Skeletal muscle tissue (tissue), 4 donors: ENCODE results near the gene TRPC1. TPM values are rescaled to one million over a fixed set of nuclear protein-coding genes. Genes with fewer than 3 reads are reported as not detected.
"Not testable (repeated sequence)": the region's sequence is repeated elsewhere in the genome, so short reads cannot be mapped to it uniquely, and the experiment has no call there.

Experiments used
- H3K27ac ChIP-seq: one replicate; pipeline ENCODE4 v1.7.0; 2013; ENCODE audit warnings: mild to moderate bottlenecking, low read depth, low read length, inconsistent platforms
- H3K27me3 ChIP-seq, 3 donors: one replicate each; pipeline ENCODE4 v1.7.0; 2013; ENCODE audit warnings: low read length in 3 of 3; ENCODE audit not compliant: control insufficient read depth in 3 of 3, insufficient read depth in 3 of 3
- H3K36me3 ChIP-seq, 3 donors: one replicate each; pipeline ENCODE4 v1.7.0; 2013; ENCODE audit warnings: low read length in 3 of 3; ENCODE audit not compliant: control insufficient read depth in 3 of 3, insufficient read depth in 3 of 3
- H3K4me1 ChIP-seq, 3 donors: one replicate each; pipeline ENCODE4 v1.7.0; 2013; ENCODE audit warnings: low read length in 3 of 3, mild to moderate bottlenecking in 3 of 3; ENCODE audit not compliant: control insufficient read depth in 3 of 3, insufficient read depth in 3 of 3
- H3K4me3 ChIP-seq, 3 donors: one replicate each; pipeline ENCODE4 v1.7.0; 2013; ENCODE audit warnings: low read length in 3 of 3
- H3K9ac ChIP-seq, 3 donors: one replicate each; pipeline ENCODE4 v1.7.0; 2013; ENCODE audit warnings: low read length in 3 of 3, mild to moderate bottlenecking in 3 of 3, moderate library complexity in 2 of 3, low read depth in 1 of 3
- H3K9me3 ChIP-seq, 3 donors: one replicate each; pipeline ENCODE4 v1.7.0; 2013; ENCODE audit warnings: low read length in 3 of 3; ENCODE audit not compliant: control insufficient read depth in 3 of 3
- total RNA-seq: library from RNA; depleted of rRNA; stranded (reverse); fragments of >200 nt; gene quantifications from one replicate; pipeline ENCODE4 v1.2.3, GENCODE V29; 2014
- donor health status: Osteomylitis.

TRPC1 gene
- total RNA-seq, 1 donor from 2014 or later = 32.9 TPM

DNA sequence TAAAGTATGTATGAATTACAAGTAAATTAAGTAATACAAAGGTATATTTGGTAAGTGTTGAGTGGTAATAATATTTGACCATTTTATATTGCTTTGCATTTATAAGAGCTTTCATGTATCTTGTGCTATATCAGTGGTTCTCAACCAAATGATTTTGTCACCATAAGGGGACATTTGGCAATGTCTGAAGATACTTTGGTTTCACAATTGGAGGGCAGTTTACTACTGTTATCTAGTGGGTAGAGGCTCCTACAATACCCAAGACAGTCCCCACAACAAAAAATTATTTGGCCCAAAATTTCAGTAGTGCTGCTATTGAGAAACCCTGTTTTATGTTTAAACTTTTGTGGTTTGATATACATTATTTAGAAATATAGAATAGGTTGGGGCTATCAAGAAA, 14.6 kb downstream of the TRPC1 start:
- Histone ChIP-seq H3K4me1 (no peaks in the 10 kb centered on the region), H3K36me3 (no peaks in the 10 kb centered on the region), H3K27me3 (no peaks in the 10 kb centered on the region), H3K9me3 (peaks cover 0 to 1% (median 0%) of the 10 kb centered on the region in 3 donors), H3K27ac (no peak overlapping the region), H3K9ac (no peak overlapping the region), H3K4me3 (no peak overlapping the region)

DNA sequence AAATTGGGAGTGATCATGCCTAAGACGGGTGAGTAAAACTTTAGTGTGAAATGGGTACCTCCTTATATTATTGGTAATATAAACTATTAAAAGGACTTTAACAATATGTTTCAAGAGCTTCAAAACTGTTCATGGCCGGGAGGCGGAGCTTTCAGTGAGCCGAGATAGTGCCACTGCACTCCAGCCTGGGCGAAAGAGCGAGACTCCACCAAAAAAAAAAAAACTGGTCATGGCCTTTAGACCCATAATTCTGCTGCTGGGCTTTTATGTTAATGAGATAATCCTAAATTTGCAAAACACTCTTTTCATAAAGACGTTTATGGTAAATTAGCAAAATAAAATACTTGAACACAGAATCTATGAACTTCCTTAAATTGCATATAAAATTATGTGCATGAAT, 22.8 kb downstream of the TRPC1 start:
- no peaks in the 10 kb centered on the region for H3K4me1 ChIP-seq
- no peak overlapping the region for H3K9ac ChIP-seq
- no peak overlapping the region for H3K27ac ChIP-seq
- no peaks in the 10 kb centered on the region for H3K27me3 ChIP-seq
- no peak overlapping the region for H3K4me3 ChIP-seq
- H3K36me3 ChIP-seq = no peaks in the 10 kb centered on the region
- H3K9me3 ChIP-seq = peaks cover 0 to 2% (median 0%) of the 10 kb centered on the region in 3 donors

DNA sequence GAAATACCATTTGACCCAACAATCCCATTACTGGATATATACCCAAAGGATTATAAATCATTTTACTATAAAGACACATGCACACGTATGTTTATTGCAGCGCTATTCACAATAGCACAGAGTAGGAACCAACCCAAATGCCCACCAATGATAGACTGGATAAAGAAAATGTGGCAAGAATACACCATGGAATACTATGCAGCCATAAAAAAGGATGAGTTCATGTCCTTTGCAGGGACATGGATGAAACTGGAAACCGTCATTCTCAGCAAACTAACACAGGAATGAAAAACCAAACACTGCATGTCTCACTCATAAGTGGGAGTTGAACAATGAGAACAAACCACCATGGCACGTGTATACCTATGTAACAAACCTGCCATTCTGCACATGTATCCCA, 26.7 kb downstream of the TRPC1 start:
- H3K9me3 ChIP-seq, H3K36me3 ChIP-seq, H3K27ac ChIP-seq, H3K27me3 ChIP-seq, H3K9ac ChIP-seq, H3K4me1 ChIP-seq, H3K4me3 ChIP-seq: not testable (repeated sequence)

DNA sequence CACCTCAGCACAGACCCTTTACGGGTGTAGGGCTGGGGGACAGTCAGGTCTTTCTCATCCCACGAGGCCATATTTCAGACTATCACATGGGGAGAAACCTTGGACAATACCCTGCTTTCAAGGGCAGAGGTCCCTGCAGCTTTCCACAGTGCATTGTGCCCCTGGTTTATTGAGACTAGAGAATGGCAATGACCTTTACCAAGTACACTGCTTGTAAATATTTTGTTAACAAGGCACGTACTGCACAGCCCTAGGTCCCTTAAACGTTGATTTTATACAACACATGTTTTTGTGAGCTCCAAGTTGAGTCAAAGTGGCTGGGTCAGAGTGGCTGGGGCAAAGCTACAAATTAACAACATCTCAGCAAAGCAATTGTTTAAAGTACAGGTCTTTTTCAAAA, 28.8 kb downstream of the TRPC1 start:
- not testable (repeated sequence) for H3K4me3 ChIP-seq, H3K9me3 ChIP-seq, H3K4me1 ChIP-seq, H3K27ac ChIP-seq, H3K36me3 ChIP-seq, H3K9ac ChIP-seq, H3K27me3 ChIP-seq

DNA sequence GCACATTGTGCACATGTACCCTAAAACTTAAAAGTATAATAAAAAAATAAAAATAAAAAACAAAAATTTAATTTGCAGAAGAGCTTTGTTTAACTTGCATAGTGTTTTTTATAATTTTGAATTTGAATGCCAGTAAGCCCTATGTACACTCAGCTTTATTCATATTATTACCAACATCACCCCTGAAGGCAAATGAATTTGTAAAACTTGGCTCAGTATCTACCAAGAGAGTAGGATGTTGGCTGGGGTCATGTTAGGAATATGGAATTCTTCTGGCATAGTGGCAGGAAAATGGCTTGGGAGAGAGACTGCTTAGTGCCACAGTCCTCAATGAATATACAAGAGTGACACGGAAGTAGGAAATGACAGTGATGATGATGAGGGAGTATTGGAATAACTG, 30.7 kb downstream of the TRPC1 start:
- no peak overlapping the region for H3K4me3 ChIP-seq
- H3K4me1 ChIP-seq = no peaks in the 10 kb centered on the region
- no peak overlapping the region for H3K9ac ChIP-seq
- H3K27me3 ChIP-seq = no peaks in the 10 kb centered on the region
- no peak overlapping the region for H3K27ac ChIP-seq
- peaks cover 0 to 2% (median 0%) of the 10 kb centered on the region in 3 donors for H3K9me3 ChIP-seq
- no peaks in the 10 kb centered on the region for H3K36me3 ChIP-seq

DNA sequence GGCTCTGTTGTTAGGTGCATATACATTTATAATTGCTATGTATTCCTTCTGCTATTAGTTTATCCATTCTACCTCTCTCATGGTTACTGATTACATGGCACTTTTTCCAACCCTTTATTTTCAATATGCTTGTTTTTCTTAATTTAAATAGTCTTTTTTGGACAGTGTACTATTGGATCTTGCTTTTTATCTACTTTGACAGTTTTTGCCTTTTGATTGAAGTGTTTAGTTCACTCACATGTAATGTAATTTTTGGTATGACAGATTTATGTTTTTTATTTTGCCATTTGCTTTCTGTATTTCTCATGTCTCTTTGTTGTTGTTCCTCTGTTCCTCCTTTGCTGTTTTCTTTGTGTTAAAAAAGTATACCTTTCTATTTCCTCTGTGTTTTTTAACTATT, 44.5 kb downstream of the TRPC1 start:
- no peaks in the 10 kb centered on the region for H3K4me1 ChIP-seq
- no peak overlapping the region for H3K27ac ChIP-seq
- no peaks in the 10 kb centered on the region for H3K27me3 ChIP-seq
- H3K36me3 ChIP-seq = peaks cover 0 to 2% (median 0%) of the 10 kb centered on the region in 3 donors
- H3K9ac ChIP-seq = no peak overlapping the region
- no peak overlapping the region for H3K4me3 ChIP-seq
- H3K9me3 ChIP-seq = peaks cover 0 to 3% (median 0%) of the 10 kb centered on the region in 3 donors

DNA sequence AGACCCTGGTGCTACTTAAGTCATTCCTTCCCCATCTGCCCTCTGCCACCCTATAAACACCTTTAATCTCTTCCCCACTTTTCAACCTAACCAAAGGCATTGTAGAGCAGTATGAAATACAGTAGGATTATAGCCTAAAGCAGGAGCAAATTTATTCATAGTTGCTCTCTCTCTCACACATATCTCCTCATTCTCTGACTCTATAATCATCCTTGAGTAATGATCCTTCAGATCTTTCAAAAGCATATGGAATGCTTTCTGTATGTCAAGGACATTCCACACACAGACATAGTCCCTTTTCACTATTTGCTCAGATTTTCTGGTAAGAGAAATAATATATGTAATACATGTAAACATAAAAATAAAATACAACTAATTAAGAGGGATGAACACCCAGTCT, 54.1 kb downstream of the TRPC1 start:
- H3K4me3 ChIP-seq = no peak overlapping the region
- no peak overlapping the region for H3K9ac ChIP-seq
- H3K4me1 ChIP-seq = no peaks in the 10 kb centered on the region
- H3K27me3 ChIP-seq = no peaks in the 10 kb centered on the region
- H3K9me3 ChIP-seq = peaks cover 0 to 2% (median 0%) of the 10 kb centered on the region in 3 donors
- no peak overlapping the region for H3K27ac ChIP-seq
- peaks cover 0 to 3% (median 2%) of the 10 kb centered on the region in 3 donors for H3K36me3 ChIP-seq

DNA sequence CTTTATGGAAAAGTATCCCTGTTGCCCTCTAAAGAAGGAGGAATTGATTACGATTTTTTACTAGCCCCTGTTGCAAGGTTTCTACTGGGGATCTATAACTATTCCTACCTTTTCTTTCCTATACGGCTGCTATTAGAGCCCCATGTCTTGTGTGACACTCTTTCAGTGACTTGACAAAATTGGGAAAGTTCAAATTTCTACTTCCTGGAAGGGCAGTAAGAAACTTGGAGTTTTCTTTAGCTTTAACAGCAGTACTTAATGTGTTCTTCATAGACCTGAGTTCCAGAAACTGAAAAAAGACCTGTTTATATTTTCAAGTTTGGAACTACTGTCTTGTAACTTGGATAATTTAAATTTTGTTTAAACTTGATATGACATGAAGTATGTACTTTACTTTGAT, 54.7 kb downstream of the TRPC1 start:
- Histone ChIP-seq H3K27me3 (no peaks in the 10 kb centered on the region), H3K4me3 (no peak overlapping the region), H3K9ac (no peak overlapping the region), H3K9me3 (peaks cover 0 to 2% (median 0%) of the 10 kb centered on the region in 3 donors), H3K27ac (no peak overlapping the region), H3K4me1 (no peaks in the 10 kb centered on the region), H3K36me3 (peaks cover 0 to 3% (median 2%) of the 10 kb centered on the region in 3 donors)

DNA sequence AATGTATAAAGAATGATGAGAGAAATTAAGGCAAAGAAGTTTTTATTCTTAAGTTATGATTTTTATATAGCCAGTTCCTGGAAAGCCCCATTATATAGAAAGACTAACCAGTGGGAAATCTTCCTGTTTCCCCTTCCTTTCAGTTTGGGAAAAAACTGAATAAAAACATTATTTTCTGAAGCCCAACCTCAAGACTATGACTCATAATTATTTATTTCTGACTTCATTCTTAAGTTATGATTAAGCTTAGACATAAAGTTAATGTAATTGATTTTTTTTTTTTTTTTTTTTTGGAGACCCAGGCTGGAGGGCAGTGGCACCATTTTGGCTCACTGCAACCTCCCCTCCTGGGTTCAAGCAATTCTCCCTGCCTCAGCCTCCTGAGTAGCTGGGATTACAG, 55.8 kb downstream of the TRPC1 start:
- Histone ChIP-seq H3K4me1 (no peaks in the 10 kb centered on the region), H3K9ac (no peak overlapping the region), H3K27ac (no peak overlapping the region), H3K9me3 (peaks cover 0 to 2% (median 0%) of the 10 kb centered on the region in 3 donors), H3K4me3 (no peak overlapping the region), H3K27me3 (no peaks in the 10 kb centered on the region), H3K36me3 (peaks cover 0 to 3% (median 2%) of the 10 kb centered on the region in 3 donors)

DNA sequence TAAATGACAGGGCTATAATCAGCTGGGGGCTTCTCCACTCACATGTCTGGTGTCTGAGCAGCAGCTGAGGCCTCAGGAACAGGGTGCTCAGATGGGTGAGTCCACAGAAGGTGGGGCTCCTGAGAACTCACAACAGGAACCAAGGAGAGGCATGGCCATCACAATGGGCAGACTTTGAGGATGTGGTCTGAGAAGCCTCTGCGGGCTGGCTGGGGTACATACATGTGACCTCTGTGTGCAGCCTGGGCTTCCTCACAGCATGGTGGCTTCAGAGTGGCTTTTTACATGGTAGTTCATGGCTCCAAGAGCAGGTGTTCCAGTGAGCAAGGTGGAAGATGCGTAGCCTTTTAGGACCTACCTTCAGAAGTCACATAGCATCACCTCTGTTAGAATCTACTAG, 58.8 kb downstream of the TRPC1 start:
- H3K9ac ChIP-seq = no peak overlapping the region
- peaks cover 0 to 3% (median 2%) of the 10 kb centered on the region in 3 donors for H3K36me3 ChIP-seq
- no peaks in the 10 kb centered on the region for H3K27me3 ChIP-seq
- no peak overlapping the region for H3K27ac ChIP-seq
- peaks cover 0 to 2% (median 0%) of the 10 kb centered on the region in 3 donors for H3K9me3 ChIP-seq
- H3K4me3 ChIP-seq = no peak overlapping the region
- no peaks in the 10 kb centered on the region for H3K4me1 ChIP-seq

DNA sequence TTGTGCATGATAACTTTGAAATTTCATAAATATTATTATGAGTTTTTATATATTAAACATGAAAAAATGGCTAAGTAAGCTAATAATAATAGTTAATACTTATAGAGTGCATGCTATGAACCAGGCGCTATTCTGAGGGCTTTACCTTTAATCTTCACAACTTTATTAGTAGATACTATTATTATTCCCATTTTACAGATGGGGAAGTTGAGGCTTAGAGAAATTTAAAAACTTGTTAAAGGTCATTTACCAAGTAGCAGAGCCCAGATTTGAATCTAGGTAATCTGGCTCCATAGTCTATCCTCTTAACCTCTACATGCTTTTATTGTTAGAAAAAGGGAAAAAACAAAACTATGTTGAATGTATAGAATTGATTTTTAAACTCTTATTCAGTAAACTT, 60.4 kb downstream of the TRPC1 start:
- Histone ChIP-seq H3K27me3 (no peaks in the 10 kb centered on the region), H3K9ac (no peak overlapping the region), H3K27ac (no peak overlapping the region), H3K36me3 (peaks cover 0 to 3% (median 2%) of the 10 kb centered on the region in 3 donors), H3K4me3 (no peak overlapping the region), H3K9me3 (peaks cover 0 to 2% (median 0%) of the 10 kb centered on the region in 3 donors), H3K4me1 (no peaks in the 10 kb centered on the region)
